Gastroesophageal sphincter (tissue), 4 donors: Measurements from ENCODE around the gene SLC39A6. TPM values are rescaled to one million over a fixed set of nuclear protein-coding genes. Genes with fewer than 3 reads are reported as not detected.
"Not testable (repeated sequence)": the region's sequence is repeated elsewhere in the genome, so short reads cannot be mapped to it uniquely, and the experiment has no call there.

ENCODE experiments used
- ATAC-seq: fragments of 150-250 bp; one replicate; pipeline ENCODE4 v1.9.1; 2016; ENCODE audit warnings: mild to moderate bottlenecking, moderate library complexity
- H3K27ac ChIP-seq, 4 donors: fragments of 200-600 bp; sonication (generic) in 3 of 4; 1 replicate in 3 of 4; 2 replicates in 1 of 4; pipeline ENCODE4 v1.5.1; 2016 to 2019
- H3K27me3 ChIP-seq: fragments of 200-600 bp; sonication (generic); one replicate; pipeline ENCODE4 v1.5.1; 2019
- H3K36me3 ChIP-seq, 2 donors: fragments of 200-600 bp; sonication (generic); one replicate each; pipeline ENCODE4 v1.5.1; 2019; ENCODE audit warnings: control low read depth in 1 of 2
- H3K4me1 ChIP-seq, 3 donors: fragments of 200-600 bp; sonication (generic); 1 replicate in 2 of 3; 2 replicates in 1 of 3; pipeline ENCODE4 v1.5.1; 2016 to 2019; ENCODE audit warnings: control low read depth in 2 of 3
- H3K4me3 ChIP-seq, 2 donors: fragments of 200-600 bp; sonication (generic); one replicate each; pipeline ENCODE4 v1.5.1; 2019; ENCODE audit warnings: mild to moderate bottlenecking in 1 of 2, moderate library complexity in 1 of 2
- H3K9me3 ChIP-seq, 3 donors: fragments of 200-600 bp; sonication (generic); one replicate each; pipeline ENCODE4 v1.5.1; 2017 to 2019; ENCODE audit warnings: control low read depth in 2 of 3
- EP300 ChIP-seq: sonication (generic); formaldehyde crosslinking; IDR thresholded peaks from one replicate; pipeline ENCODE4 v1.6.1; 2017; ENCODE audit warnings: antibody characterized with exemption, mild to moderate bottlenecking
- POLR2A ChIP-seq, 2 donors: fragments of 450-650 bp; IDR thresholded peaks; one replicate each; pipeline ENCODE4 v1.6.1; 2017; ENCODE audit warnings: antibody characterized with exemption in 2 of 2, mild to moderate bottlenecking in 2 of 2, moderate library complexity in 1 of 2
- POLR2AphosphoS5 ChIP-seq: sonication (generic); formaldehyde crosslinking; IDR thresholded peaks from one replicate; pipeline ENCODE4 v1.6.1; 2017; ENCODE audit warnings: antibody characterized with exemption
- WGBS, 2 donors: methylation state at CpG; one replicate each; pipeline ENCODE4 v1.1.5; 2018; ENCODE audit warnings: low coverage in 1 of 2; 5-methylcytosine and 5-hydroxymethylcytosine counted together
- total RNA-seq, 4 donors: library from RNA; depleted of rRNA; stranded (reverse); fragments of >200 nt; gene quantifications; one replicate each; pipeline ENCODE4 v1.1.0, GENCODE V29; 2016
- TF ChIP-seq, protein P1 (sequence below), 4 experiments: fragments of 200-600 bp in 2 of 4; fragments of 450-650 bp in 2 of 4; sonication (generic) in 1 of 4; IDR thresholded peaks; one replicate each; pipeline ENCODE4 v1.5.1; 2017 to 2019; ENCODE audit warnings: antibody characterized with exemption in 4 of 4, mild to moderate bottlenecking in 2 of 4, moderate library complexity in 2 of 4

SLC39A6 gene
- total RNA-seq, 4 donors from 2014 or later, result 24.1 to 49.2 (median 36.5) TPM

GRCh38 chr18:36067055-36067957, 61.8 kb downstream of the SLC39A6 start, which contains the start of gene RPRD1A:
Gene RPRD1A, minus strand, starts transcription at chr18:36067559. Its CDS starts 155 bp downstream, at chr18:36067404.
- Histone ChIP-seq H3K4me3 (peak within 1 kb of the TSS; percentile 79 to 91), H3K4me1 (peaks cover 0 to 38% (median 4%) of the 10 kb centered on the region in 3 donors), H3K9me3 (no peaks in the 10 kb centered on the region), H3K27me3 (no peaks in the 10 kb centered on the region), H3K27ac (peak within 1 kb of the TSS; percentile 64 to 94 (median 88)), H3K36me3 (no peaks in the 10 kb centered on the region)
- peak; percentile 97 for ATAC-seq
- 8 to 11% methylated on average over 1 to 2 of the region's 66 CpGs for WGBS, 2 donors
- TF ChIP-seq, protein P1, sequence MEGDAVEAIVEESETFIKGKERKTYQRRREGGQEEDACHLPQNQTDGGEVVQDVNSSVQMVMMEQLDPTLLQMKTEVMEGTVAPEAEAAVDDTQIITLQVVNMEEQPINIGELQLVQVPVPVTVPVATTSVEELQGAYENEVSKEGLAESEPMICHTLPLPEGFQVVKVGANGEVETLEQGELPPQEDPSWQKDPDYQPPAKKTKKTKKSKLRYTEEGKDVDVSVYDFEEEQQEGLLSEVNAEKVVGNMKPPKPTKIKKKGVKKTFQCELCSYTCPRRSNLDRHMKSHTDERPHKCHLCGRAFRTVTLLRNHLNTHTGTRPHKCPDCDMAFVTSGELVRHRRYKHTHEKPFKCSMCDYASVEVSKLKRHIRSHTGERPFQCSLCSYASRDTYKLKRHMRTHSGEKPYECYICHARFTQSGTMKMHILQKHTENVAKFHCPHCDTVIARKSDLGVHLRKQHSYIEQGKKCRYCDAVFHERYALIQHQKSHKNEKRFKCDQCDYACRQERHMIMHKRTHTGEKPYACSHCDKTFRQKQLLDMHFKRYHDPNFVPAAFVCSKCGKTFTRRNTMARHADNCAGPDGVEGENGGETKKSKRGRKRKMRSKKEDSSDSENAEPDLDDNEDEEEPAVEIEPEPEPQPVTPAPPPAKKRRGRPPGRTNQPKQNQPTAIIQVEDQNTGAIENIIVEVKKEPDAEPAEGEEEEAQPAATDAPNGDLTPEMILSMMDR (IDR thresholded peaks at IDR 0.05), result peak in 1 of 4 experiments; percentile 6
- TF ChIP-seq POLR2AphosphoS5 (no peak), EP300 (no peak), POLR2A (IDR thresholded peaks at IDR 0.05) (peak; percentile 40 to 56)

DNA sequence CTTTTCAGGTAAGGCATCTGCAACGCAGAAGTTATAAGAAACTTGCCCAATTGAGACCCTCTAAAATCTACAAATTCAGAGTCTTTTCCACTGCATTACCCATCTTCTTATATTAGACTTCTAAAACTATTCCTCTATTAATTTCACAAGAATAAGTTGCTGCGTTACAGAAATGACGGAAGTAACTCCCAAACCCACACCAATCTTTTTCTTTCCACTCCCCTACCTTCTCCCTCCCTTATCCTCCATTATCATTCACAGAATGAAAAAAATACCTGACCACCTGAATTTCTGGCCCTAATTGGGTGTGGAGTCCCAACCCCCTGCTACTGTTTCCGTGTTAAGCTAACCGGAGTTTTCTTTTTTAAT, 62.5 kb downstream of the SLC39A6 start:
- TF ChIP-seq POLR2AphosphoS5 (no peak), POLR2A (IDR thresholded peaks at IDR 0.05) (no peak), EP300 (no peak)
- TF ChIP-seq, protein P1 (IDR thresholded peaks at IDR 0.05), result no peak
- Histone ChIP-seq H3K27ac (peak overlapping the region; percentile 64 to 94 (median 88)), H3K9me3 (no peaks in the 10 kb centered on the region), H3K36me3 (no peaks in the 10 kb centered on the region), H3K4me3 (peak overlapping the region; percentile 79 to 91), H3K27me3 (no peaks in the 10 kb centered on the region), H3K4me1 (peaks cover 0 to 38% (median 4%) of the 10 kb centered on the region in 3 donors)
- ATAC-seq, result no peak
- 0% methylated on average over 5 of the region's 5 CpGs for WGBS, 2 donors

DNA sequence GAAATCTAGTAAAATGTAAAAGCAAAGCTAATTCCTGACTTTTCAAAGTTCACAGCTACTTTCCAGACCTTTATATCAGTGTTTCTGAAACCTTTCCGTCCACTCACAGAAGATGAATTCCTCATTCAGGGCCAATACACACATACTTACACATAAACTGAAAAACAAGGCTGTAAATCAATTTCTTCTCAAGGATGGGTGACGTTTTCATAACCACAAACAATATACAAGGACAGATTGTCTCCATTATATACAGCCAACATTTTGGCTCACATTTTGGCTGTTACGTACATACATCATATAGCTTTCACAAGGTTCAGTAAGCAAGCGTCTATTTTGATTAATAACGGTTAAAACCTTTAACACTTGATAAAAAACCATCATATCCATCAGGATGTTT, 63.1 kb downstream of the SLC39A6 start:
- Histone ChIP-seq H3K27me3 (no peaks in the 10 kb centered on the region), H3K36me3 (no peaks in the 10 kb centered on the region), H3K9me3 (no peaks in the 10 kb centered on the region), H3K27ac (no peak overlapping the region), H3K4me1 (peaks cover 0 to 38% (median 4%) of the 10 kb centered on the region in 3 donors), H3K4me3 (peak overlapping the region in 1 of 2 donors; percentile 91)
- no peak for ATAC-seq
- TF ChIP-seq POLR2A (IDR thresholded peaks at IDR 0.05) (no peak), EP300 (no peak), POLR2AphosphoS5 (no peak)
- TF ChIP-seq, protein P1 (IDR thresholded peaks at IDR 0.05), result no peak
- WGBS, 2 donors, result 29 to 31% methylated on average over 4 to 5 of the region's 5 CpGs

GRCh38 chr18:36064809-36065079, 64.4 kb downstream of the SLC39A6 start:
- WGBS, 2 donors, result 93% methylated on average over 6 of the region's 9 CpGs; no CpG with 5 or more reads in 1 of the 2 donors
- not testable (repeated sequence) for H3K36me3 ChIP-seq, H3K27ac ChIP-seq, H3K4me3 ChIP-seq, H3K9me3 ChIP-seq, ATAC-seq, H3K27me3 ChIP-seq
- H3K4me1 ChIP-seq, result peaks cover 0 to 38% (median 4%) of the 10 kb centered on the region in 3 donors

DNA sequence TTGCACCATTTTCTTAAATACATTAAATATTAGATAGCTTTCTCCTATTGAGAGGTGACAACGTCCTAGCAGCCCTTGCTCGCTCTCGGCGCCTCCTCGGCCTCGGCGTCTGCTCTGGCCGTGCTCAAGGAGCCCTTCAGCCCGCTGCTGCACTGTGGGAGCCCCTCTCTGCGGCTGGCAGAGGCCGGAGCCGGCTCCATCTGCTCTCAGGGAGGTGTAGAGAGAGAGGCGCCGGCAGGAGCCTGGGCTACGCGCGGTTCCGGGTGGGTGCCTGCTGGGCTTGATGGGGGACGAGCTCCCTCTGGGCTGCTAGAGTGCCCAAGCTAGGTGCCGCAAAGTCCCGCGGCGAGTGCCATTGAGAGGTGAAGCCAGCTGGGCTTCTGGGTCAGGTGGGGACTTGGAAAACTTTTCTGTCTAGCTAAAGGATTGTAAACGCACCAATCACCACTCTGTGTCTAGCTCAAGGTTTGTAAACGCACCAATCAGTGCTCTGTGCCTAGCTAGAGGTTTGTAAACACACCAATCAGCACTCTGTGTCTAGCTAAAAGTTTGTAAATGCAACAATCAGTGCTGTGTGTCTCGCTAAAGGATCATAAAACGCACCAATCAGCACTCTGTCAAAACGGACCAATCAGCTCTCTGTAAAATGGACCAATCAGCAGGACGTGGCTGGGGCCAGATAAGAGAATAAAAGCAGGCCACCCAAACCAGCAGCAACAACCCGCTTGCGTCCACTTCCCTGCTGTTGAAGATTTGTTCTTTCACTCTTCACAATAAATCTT, 64.9 kb downstream of the SLC39A6 start:
- H3K36me3 ChIP-seq, result no peaks in the 10 kb centered on the region
- H3K27me3 ChIP-seq, result no peaks in the 10 kb centered on the region
- H3K27ac ChIP-seq, result no peak overlapping the region
- no peaks in the 10 kb centered on the region for H3K9me3 ChIP-seq
- 92 to 93% methylated on average over 9 to 15 of the region's 31 CpGs for WGBS, 2 donors
- no peak for TF ChIP-seq POLR2AphosphoS5
- TF ChIP-seq POLR2A (IDR thresholded peaks at IDR 0.05), result no peak
- TF ChIP-seq, protein P1 (IDR thresholded peaks at IDR 0.05), result no peak
- no peak for TF ChIP-seq EP300
- H3K4me1 ChIP-seq, result peaks cover 0 to 38% (median 4%) of the 10 kb centered on the region in 3 donors
- no peak for ATAC-seq
- H3K4me3 ChIP-seq, result no peak overlapping the region
